ENCODE results near the gene ANXA2.
"Not testable (repeated sequence)": the region's sequence is repeated elsewhere in the genome, so short reads cannot be mapped to it uniquely, and the experiment has no call there.

Gene ANXA2

DNA sequence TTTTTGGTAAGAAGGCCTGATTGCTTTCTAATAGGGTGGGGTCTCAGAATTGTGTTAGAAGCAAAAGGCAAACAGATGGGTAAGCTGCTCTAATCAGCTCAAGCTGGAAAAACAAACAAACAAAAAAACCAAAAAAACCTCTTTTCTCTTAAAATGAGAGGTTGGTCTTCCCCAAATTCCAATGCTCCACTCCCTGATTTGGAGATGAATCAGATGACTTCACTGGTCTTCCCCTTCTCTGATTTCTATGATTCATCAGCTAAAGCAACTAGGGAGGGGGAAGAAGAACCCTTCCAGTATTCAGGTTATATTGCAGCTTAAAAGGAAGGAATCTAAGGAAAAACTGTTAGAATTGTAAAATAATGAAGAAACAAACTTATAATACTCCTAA, 9.6 kb upstream of the ANXA2 start:
- no peak for TF ChIP-seq CTCF (IDR thresholded peaks at IDR 0.05; ENCODE audit: unreplicated experiment in 3 of 3)
- no peaks in the 10 kb centered on the region for H3K9me3 Mint-ChIP-seq
- H3K27me3 Mint-ChIP-seq (ENCODE audit: low read depth): no peaks in the 10 kb centered on the region
- H3K27ac Mint-ChIP-seq: peak overlapping the region; percentile 66 to 73 (median 71)
- peaks cover 30% of the 10 kb centered on the region for H3K4me1 Mint-ChIP-seq
- H3K4me3 Mint-ChIP-seq: no peak overlapping the region
- no peaks in the 10 kb centered on the region for H3K36me3 Mint-ChIP-seq (ENCODE audit: low read depth)

DNA sequence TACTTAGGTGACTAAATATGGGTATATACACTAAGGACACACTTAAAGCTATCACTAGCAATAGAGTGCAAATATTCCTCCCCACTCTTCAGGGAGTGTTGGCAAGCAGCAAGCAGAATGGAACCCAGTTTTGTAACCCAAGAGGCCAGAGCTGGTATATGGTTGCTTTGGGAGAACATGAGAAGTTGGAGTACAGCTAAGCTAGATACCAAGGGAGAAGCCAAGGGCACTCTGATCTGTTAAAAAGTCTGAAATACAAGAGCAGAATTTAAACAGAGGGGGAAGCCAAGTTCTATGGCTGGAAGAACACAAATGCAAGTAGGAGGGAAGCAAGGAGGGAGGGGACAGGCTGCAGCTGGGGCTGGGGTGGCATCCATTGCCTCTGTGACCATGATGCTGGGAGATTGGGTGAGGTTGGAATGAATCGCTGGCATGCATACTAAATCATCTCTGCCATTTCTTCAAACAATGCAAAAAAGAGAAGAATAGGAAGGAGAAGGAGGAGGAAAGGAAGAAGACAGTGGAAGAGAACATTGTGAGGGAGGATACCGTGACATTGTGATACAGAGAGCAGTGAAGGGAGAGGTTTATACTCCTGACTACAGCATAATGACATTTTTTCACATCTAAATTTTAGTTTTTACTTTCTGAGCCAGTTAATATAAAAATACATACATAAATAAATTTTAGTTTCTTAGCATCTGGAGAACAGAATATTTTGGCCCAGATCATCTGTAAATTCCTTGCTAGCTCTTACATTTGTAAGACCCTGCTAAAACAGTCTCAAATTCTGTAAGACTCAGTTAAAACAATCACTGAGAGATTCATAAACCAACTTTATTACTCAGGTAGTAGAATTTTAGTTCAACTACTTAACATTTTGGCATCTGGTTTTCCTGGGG, 9.0 kb upstream of the ANXA2 start:
- no peak for TF ChIP-seq CTCF (IDR thresholded peaks at IDR 0.05; ENCODE audit: unreplicated experiment in 3 of 3)
- Mint-ChIP-seq H3K9me3 (no peaks in the 10 kb centered on the region), H3K27ac (peak overlapping the region; percentile 66 to 73 (median 71)), H3K27me3 (ENCODE audit: low read depth) (no peaks in the 10 kb centered on the region), H3K36me3 (ENCODE audit: low read depth) (no peaks in the 10 kb centered on the region), H3K4me1 (peaks cover 34% of the 10 kb centered on the region), H3K4me3 (no peak overlapping the region)

DNA sequence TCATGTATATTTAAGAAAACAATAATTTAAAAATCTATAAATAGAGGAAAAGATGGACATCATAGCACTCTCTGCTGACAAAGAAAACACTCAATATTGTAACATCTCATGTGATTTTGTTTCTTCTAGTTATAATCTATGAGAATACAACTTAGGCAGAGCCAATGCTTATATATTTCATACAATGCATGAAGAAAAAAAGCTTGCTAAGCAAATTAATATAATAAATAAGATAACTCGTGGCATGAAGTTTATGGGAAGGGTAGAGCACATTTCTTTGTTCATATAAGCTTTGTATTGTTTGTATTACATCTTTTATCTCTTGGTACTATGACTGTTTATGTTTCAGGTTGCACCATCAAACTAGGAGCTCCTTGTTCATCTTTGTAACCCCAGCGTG, 7.6 kb upstream of the ANXA2 start:
- TF ChIP-seq CTCF (IDR thresholded peaks at IDR 0.05; ENCODE audit: unreplicated experiment in 3 of 3): no peak
- Mint-ChIP-seq H3K36me3 (ENCODE audit: low read depth) (no peaks in the 10 kb centered on the region), H3K27me3 (ENCODE audit: low read depth) (no peaks in the 10 kb centered on the region), H3K4me1 (peaks cover 36% of the 10 kb centered on the region), H3K27ac (no peak overlapping the region), H3K9me3 (no peaks in the 10 kb centered on the region), H3K4me3 (no peak overlapping the region)

GRCh38 chr15:60404351-60404750, 6.6 kb upstream of the ANXA2 start:
- H3K36me3 Mint-ChIP-seq (ENCODE audit: low read depth); H3K9me3 Mint-ChIP-seq; H3K27me3 Mint-ChIP-seq (ENCODE audit: low read depth); H3K27ac Mint-ChIP-seq; H3K4me3 Mint-ChIP-seq: not testable (repeated sequence)
- peaks cover 43% of the 10 kb centered on the region for H3K4me1 Mint-ChIP-seq

DNA sequence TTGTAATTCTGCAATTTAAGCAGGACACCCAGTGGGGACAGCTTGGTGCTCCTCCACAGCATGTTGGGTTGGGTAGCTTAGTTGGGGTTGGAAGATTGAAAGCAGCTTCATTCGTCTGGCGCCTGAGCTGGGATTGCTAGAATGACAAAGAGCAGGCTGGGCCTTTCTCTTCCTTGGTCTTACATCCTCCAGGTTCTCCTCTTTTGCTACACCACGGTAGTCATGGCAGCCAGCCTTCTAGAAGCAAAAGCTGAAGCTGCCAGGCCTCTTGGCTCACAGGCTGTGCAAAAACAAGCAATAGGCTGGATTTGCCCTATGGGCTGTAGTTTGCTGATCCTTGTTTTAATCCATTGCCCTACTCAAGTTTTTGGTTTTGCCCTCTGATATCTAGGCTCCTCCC, 3.2 kb upstream of the ANXA2 start:
- peaks cover 2% of the 10 kb centered on the region for H3K9me3 Mint-ChIP-seq
- H3K27me3 Mint-ChIP-seq (ENCODE audit: low read depth): peaks cover 5% of the 10 kb centered on the region
- TF ChIP-seq CTCF (IDR thresholded peaks at IDR 0.05; ENCODE audit: unreplicated experiment in 3 of 3): no peak
- H3K27ac Mint-ChIP-seq: peak overlapping the region; percentile 98 to 100 (median 99)
- no peak overlapping the region for H3K4me3 Mint-ChIP-seq
- no peaks in the 10 kb centered on the region for H3K36me3 Mint-ChIP-seq (ENCODE audit: low read depth)
- peaks cover 44% of the 10 kb centered on the region for H3K4me1 Mint-ChIP-seq

DNA sequence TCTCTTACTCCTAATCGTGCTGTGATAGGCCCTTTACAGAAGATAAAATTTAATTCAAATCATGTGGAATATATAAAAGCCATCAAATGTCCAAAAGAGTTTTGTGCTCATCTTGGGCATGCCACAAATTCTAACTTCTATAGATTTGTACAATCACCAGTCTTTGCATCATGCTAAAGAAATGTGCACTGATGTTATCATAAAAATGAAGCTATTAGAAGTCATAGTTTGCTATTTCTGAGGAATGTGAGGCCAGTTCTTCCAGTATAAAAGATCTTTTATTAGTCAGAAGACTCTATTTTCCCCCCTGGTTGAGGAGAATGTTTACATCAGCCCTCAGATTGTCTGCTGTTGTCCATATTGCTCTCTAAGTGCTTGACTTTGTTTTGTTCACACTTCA, 2.1 kb upstream of the ANXA2 start:
- no peak for TF ChIP-seq CTCF (IDR thresholded peaks at IDR 0.05; ENCODE audit: unreplicated experiment in 3 of 3)
- Mint-ChIP-seq H3K4me3 (peak overlapping the region; percentile 77 to 87 (median 86)), H3K9me3 (peaks cover 2% of the 10 kb centered on the region), H3K36me3 (ENCODE audit: low read depth) (peaks cover 5% of the 10 kb centered on the region), H3K27ac (peak overlapping the region; percentile 98 to 100 (median 99)), H3K4me1 (peaks cover 54% of the 10 kb centered on the region), H3K27me3 (ENCODE audit: low read depth) (peaks cover 5% of the 10 kb centered on the region)
